CD14-positive monocyte (primary cell): ENCODE results near the gene ITPK1. TPM values are rescaled to one million over a fixed set of nuclear protein-coding genes. Genes with fewer than 3 reads are reported as not detected.

Experiments used
- DNase-seq, 3 donors: peaks; one replicate each; pipeline ENCODE4 v3.0.0-alpha.2; 2011 to 2022
- H2AFZ ChIP-seq: 2 replicates; pipeline ENCODE4 v1.6.0; 2012; ENCODE audit warnings: mild to moderate bottlenecking, low read depth, low read length, inconsistent platforms; ENCODE audit not compliant: insufficient read depth, poor library complexity, severe bottlenecking
- H3K27ac ChIP-seq, 2 donors: 1 replicate in 1 of 2; 2 replicates in 1 of 2; pipeline ENCODE4 v1.5.1; 2012 to 2013; ENCODE audit warnings: low read length in 2 of 2, control low read depth in 1 of 2, inconsistent platforms in 1 of 2, low read depth in 1 of 2, mild to moderate bottlenecking in 1 of 2
- H3K27me3 ChIP-seq, 2 donors: one replicate each; pipeline versions ENCODE4 v1.6.0 to v1.6.1; 2011 to 2013; ENCODE audit warnings: low read length in 2 of 2; ENCODE audit not compliant: control insufficient read depth in 2 of 2, insufficient read depth in 2 of 2
- H3K36me3 ChIP-seq, 2 donors: replicated peaks in 1 of 2; 1 replicate in 1 of 2; 2 replicates in 1 of 2; pipeline versions ENCODE4 v1.5.1 to v1.6.1; 2012 to 2013; ENCODE audit warnings: low read length in 2 of 2, control low read depth in 1 of 2, inconsistent platforms in 1 of 2, mild to moderate bottlenecking in 1 of 2; ENCODE audit not compliant: insufficient read depth in 2 of 2, control insufficient read depth in 1 of 2
- H3K4me1 ChIP-seq, 2 donors: 1 replicate in 1 of 2; 2 replicates in 1 of 2; pipeline versions ENCODE4 v1.5.1 to v1.6.1; 2012 to 2013; ENCODE audit warnings: low read length in 2 of 2, control low read depth in 1 of 2, inconsistent platforms in 1 of 2, mild to moderate bottlenecking in 1 of 2, moderate library complexity in 1 of 2; ENCODE audit not compliant: insufficient read depth in 2 of 2, control insufficient read depth in 1 of 2
- H3K4me2 ChIP-seq: replicated peaks from 2 replicates; pipeline ENCODE3; 2012; ENCODE audit warnings: low read length, moderate library complexity, mild to moderate bottlenecking; ENCODE audit not compliant: poor library complexity, severe bottlenecking; ENCODE audit errors: extremely low read depth
- H3K4me3 ChIP-seq, 3 experiments: fragments of 200-600 bp in 1 of 3; sonication (generic) in 1 of 3; replicated peaks in 1 of 3; 1 replicate in 2 of 3; 2 replicates in 1 of 3; pipeline ENCODE4 v1.5.1; 2011 to 2013; ENCODE audit warnings: low read length in 3 of 3, mild to moderate bottlenecking in 3 of 3, control low read depth in 2 of 3, low read depth in 2 of 3, inconsistent platforms in 1 of 3, moderate library complexity in 1 of 3
- H3K79me2 ChIP-seq: 2 replicates; pipeline ENCODE4 v1.6.0; 2012; ENCODE audit warnings: mild to moderate bottlenecking, control low read depth, inconsistent platforms, low read length, moderate library complexity; ENCODE audit not compliant: insufficient read depth
- H3K9ac ChIP-seq: 2 replicates; pipeline ENCODE4 v1.6.0; 2017; ENCODE audit warnings: low read length, mild to moderate bottlenecking; ENCODE audit not compliant: insufficient read depth, poor library complexity, severe bottlenecking
- H3K9me3 ChIP-seq, 2 donors: replicated peaks in 1 of 2; 1 replicate in 1 of 2; 2 replicates in 1 of 2; pipeline versions ENCODE4 v1.5.1 to v1.6.1; 2012 to 2013; ENCODE audit warnings: low read length in 2 of 2, control low read depth in 1 of 2; ENCODE audit not compliant: control insufficient read depth in 1 of 2, insufficient read depth in 1 of 2
- H4K20me1 ChIP-seq: 2 replicates; pipeline ENCODE4 v1.6.0; 2012; ENCODE audit warnings: mild to moderate bottlenecking, low read length, control low read depth, moderate library complexity; ENCODE audit not compliant: insufficient read depth
- H3K27ac Mint-ChIP-seq, 7 donors: one replicate each; pipeline ENCODE4 v1.8.0; 2020; ENCODE audit warnings: mild to moderate bottlenecking in 7 of 7, mixed read lengths in 7 of 7, moderate library complexity in 6 of 7, inconsistent platforms in 2 of 7
- H3K27me3 Mint-ChIP-seq, 3 donors: one replicate each; pipeline ENCODE4 v1.8.0; 2021 to 2022; ENCODE audit warnings: low read depth in 3 of 3, mild to moderate bottlenecking in 3 of 3, mixed read lengths in 3 of 3, moderate library complexity in 3 of 3, inconsistent platforms in 1 of 3
- H3K36me3 Mint-ChIP-seq, 2 donors: one replicate each; pipeline ENCODE4 v1.8.0; 2020; ENCODE audit warnings: mixed read lengths in 2 of 2, inconsistent platforms in 1 of 2, mild to moderate bottlenecking in 1 of 2
- H3K4me1 Mint-ChIP-seq: one replicate; pipeline ENCODE4 v1.8.0; 2020; ENCODE audit warnings: mild to moderate bottlenecking, mixed read lengths
- H3K4me3 Mint-ChIP-seq, 2 donors: one replicate each; pipeline ENCODE4 v1.8.0; 2020; ENCODE audit warnings: mild to moderate bottlenecking in 2 of 2, mixed read lengths in 2 of 2, moderate library complexity in 1 of 2
- H3K9me3 Mint-ChIP-seq, 7 donors: one replicate each; pipeline ENCODE4 v1.8.0; 2020 to 2022; ENCODE audit warnings: mixed read lengths in 7 of 7, mild to moderate bottlenecking in 6 of 7, moderate library complexity in 6 of 7, inconsistent platforms in 2 of 7
- CTCF ChIP-seq: fragments of 200-600 bp; IDR thresholded peaks from one replicate; pipeline ENCODE4 v1.8.0; 2022; ENCODE audit warnings: antibody characterized with exemption, mild to moderate bottlenecking
- WGBS: methylation state at CpG from one replicate; pipeline ENCODE4 v1.1.5; 2013; ENCODE audit warnings: missing lambda C conversion rate; ENCODE audit not compliant: insufficient coverage; 5-methylcytosine and 5-hydroxymethylcytosine counted together
- intact Hi-C, 2 donors: fragments of 100-400 bp; cut with micrococcal nuclease; formaldehyde crosslinking; loops; one replicate each; pipeline versions ENCODE4 v1.15.0 to v1.15.1; 2023
- polyA plus RNA-seq, 3 donors: library from polyadenylated mRNA; depleted of rRNA in 1 of 3; unstranded in 2 of 3; stranded (reverse) in 1 of 3; fragments of 300-500 nt in 2 of 3; fragments of >200 nt in 1 of 3; fragmentation: Illumina TruSeq in 2 of 3; gene quantifications; 1 replicate in 2 of 3; 2 replicates in 1 of 3; pipeline ENCODE4 v1.2.3, GENCODE V29; 2012 to 2021

ITPK1 gene
- polyA plus RNA-seq, 3 donors: 57.1 to 144 (median 63.0) TPM

DNA sequence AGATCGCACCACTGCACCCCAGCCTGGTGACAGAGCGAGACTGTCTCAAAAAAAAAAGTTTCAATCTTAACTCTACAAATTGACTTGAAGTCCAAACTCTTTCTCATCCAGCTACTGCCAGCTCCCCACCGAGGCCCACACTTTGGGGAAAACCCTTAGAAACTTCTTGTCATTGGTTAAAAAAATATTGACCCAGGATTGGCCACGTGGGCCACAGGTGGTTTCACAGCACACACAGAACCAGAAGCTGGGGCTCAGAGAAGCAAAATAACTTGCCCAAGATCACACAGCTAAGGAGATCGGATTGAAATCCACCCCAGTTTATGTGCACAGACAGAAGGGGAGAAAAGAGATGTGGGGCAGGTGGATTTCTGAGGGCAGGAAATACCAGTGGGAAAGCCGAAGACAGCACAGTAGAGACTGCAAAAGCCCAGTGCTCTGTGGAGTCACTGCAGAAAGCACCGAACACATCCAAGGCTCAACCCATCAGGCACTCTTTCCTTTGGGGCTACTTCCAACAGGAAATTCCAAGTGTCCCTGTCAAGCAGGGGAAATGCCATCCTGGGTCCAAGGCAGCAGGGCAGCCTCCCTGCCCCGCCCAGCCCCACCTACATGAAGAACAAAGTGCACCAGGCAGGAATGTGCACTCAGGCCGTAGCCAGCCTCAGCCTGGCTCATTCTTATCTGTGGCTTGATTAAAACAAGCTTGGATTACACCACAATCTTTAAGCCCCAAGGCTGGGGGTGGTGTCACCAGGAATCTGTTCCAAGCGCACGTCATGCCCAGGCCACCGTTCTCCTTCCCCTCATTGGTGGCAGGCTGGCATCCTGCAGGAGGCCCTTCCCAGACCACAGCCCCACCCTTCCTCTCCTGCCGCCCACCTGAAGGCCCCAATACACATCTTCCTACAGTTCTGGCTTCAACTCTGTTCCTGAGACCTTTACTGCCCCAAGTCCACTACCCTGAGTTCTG, 72.5 kb downstream of the ITPK1 start:
- Mint-ChIP-seq H3K36me3 (peaks cover 15 to 37% of the 10 kb centered on the region in 2 donors), H3K4me1 (peaks cover 94% of the 10 kb centered on the region), H3K27ac (peak overlapping the region; percentile 35 to 77 (median 59)), H3K9me3 (no peaks in the 10 kb centered on the region), H3K4me3 (no peak overlapping the region), H3K27me3 (peaks cover 0 to 6% (median 2%) of the 10 kb centered on the region in 3 donors)
- peaks cover 82 to 85% of the 10 kb centered on the region in 2 donors for H3K4me1 ChIP-seq
- no peak for TF ChIP-seq CTCF
- H3K9ac ChIP-seq: peak overlapping the region; percentile 21
- intact Hi-C loops: no loop called here
- WGBS: 62% methylated on average over 11 of the region's 13 CpGs
- H2AFZ ChIP-seq: no peak overlapping the region
- peak overlapping the region in 1 of 2 donors; percentile 89 for H3K27ac ChIP-seq
- H3K36me3 ChIP-seq: peaks cover 0 to 13% of the 10 kb centered on the region in 2 donors
- no peak for DNase-seq
- no peak overlapping the region for H3K4me2 ChIP-seq
- H3K9me3 ChIP-seq: no peaks in the 10 kb centered on the region
- peaks cover 89% of the 10 kb centered on the region for H4K20me1 ChIP-seq
- H3K79me2 ChIP-seq: peaks cover 96% of the 10 kb centered on the region
- H3K4me3 ChIP-seq: no peak overlapping the region
- no peaks in the 10 kb centered on the region for H3K27me3 ChIP-seq

DNA sequence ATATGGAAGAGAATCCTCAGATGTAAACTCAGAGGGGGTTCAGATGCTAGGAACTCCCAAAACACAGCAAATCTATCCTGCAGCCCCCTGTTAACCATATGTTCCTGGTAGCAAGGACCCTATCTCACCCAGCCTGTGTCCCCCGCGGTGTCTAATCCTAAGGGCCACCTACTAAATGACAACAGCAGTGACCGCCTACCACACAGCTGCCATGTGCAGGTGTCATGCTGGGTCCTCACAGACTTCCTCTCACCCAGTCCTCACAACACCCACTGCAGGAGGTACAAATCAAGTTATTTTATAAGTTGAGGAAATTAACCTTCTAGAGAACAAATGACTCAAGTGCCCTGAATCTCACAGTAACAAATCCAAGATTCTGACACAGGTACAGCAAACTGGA, 73.9 kb downstream of the ITPK1 start:
- no peak overlapping the region for H3K4me3 Mint-ChIP-seq
- peak overlapping the region in 1 of 2 donors; percentile 72 for H3K27ac ChIP-seq
- H3K4me1 ChIP-seq: peaks cover 71 to 76% of the 10 kb centered on the region in 2 donors
- no peak overlapping the region for H3K4me3 ChIP-seq
- H3K9me3 ChIP-seq: no peaks in the 10 kb centered on the region
- no peak overlapping the region for H3K9ac ChIP-seq
- no peak overlapping the region for H3K4me2 ChIP-seq
- no peak overlapping the region for H2AFZ ChIP-seq
- peaks cover 96% of the 10 kb centered on the region for H3K79me2 ChIP-seq
- H3K9me3 Mint-ChIP-seq: no peaks in the 10 kb centered on the region
- peaks cover 80% of the 10 kb centered on the region for H3K4me1 Mint-ChIP-seq
- H3K27me3 ChIP-seq: no peaks in the 10 kb centered on the region
- intact Hi-C loops: no loop called here
- peak overlapping the region in 3 of 7 donors; percentile 3 to 31 (median 10) for H3K27ac Mint-ChIP-seq
- no CpG with 5 or more reads among the region's 3 CpGs for WGBS
- TF ChIP-seq CTCF: no peak
- peaks cover 15 to 29% of the 10 kb centered on the region in 2 donors for H3K36me3 Mint-ChIP-seq
- peaks cover 0 to 6% (median 2%) of the 10 kb centered on the region in 3 donors for H3K27me3 Mint-ChIP-seq
- H3K36me3 ChIP-seq: peaks cover 0 to 8% of the 10 kb centered on the region in 2 donors
- DNase-seq: no peak
- H4K20me1 ChIP-seq: peaks cover 89% of the 10 kb centered on the region
